Esophagus squamous epithelium (tissue), 5 donors: Measurements from ENCODE around the gene DUS3L. TPM values are rescaled to one million over a fixed set of nuclear protein-coding genes. Genes with fewer than 3 reads are reported as not detected.

Experiments used
- DNase-seq: peaks from one replicate; lab custom pipeline; 2025; lab: John Stamatoyannopoulos, UW
- H3K27ac ChIP-seq, 4 donors: fragments of 200-600 bp; sonication (generic); one replicate each; pipeline ENCODE4 v1.5.1; 2016 to 2019; ENCODE audit warnings: mild to moderate bottlenecking in 1 of 4
- H3K27me3 ChIP-seq, 4 donors: fragments of 200-600 bp; sonication (generic); 1 replicate in 3 of 4; 2 replicates in 1 of 4; pipeline versions ENCODE4 v1.5.1 to v1.6.0; 2017 to 2021; ENCODE audit warnings: antibody characterized with exemption in 1 of 4
- H3K36me3 ChIP-seq, 3 donors: fragments of 200-600 bp; sonication (generic); one replicate each; pipeline ENCODE4 v1.5.1; 2016 to 2019
- H3K4me1 ChIP-seq, 3 donors: fragments of 200-600 bp; sonication (generic); one replicate each; pipeline ENCODE4 v1.5.1; 2017 to 2019
- H3K4me3 ChIP-seq, 4 donors: fragments of 200-600 bp; sonication (generic); 1 replicate in 3 of 4; 2 replicates in 1 of 4; pipeline ENCODE4 v1.5.1; 2016 to 2019; ENCODE audit warnings: mild to moderate bottlenecking in 2 of 4, moderate library complexity in 1 of 4
- H3K9me3 ChIP-seq, 3 donors: fragments of 200-600 bp; sonication (generic); one replicate each; pipeline ENCODE4 v1.5.1; 2016 to 2019
- CTCF ChIP-seq, 6 experiments: fragments of 450-650 bp in 4 of 6; fragments of 200-600 bp in 2 of 6; sonication (generic) in 2 of 6; IDR thresholded peaks; one replicate each; pipeline ENCODE4 v1.5.1; 2016 to 2019; ENCODE audit warnings: antibody characterized with exemption in 6 of 6, mild to moderate bottlenecking in 4 of 6, moderate library complexity in 4 of 6
- POLR2A ChIP-seq, 4 donors: fragments of 450-650 bp; IDR thresholded peaks; one replicate each; pipeline ENCODE4 v1.6.1; 2017; ENCODE audit warnings: antibody characterized with exemption in 4 of 4, mild to moderate bottlenecking in 4 of 4, moderate library complexity in 3 of 4
- WGBS, 2 donors: methylation state at CpG; one replicate each; pipeline ENCODE4 v1.1.5; 2018; 5-methylcytosine and 5-hydroxymethylcytosine counted together
- intact Hi-C: fragments of 100-400 bp; cut with DNase I; formaldehyde crosslinking; loops from one replicate; pipeline ENCODE4 v1.15.0; 2022
- total RNA-seq, 4 donors: library from RNA; depleted of rRNA; stranded (reverse); fragments of >200 nt; gene quantifications; one replicate each; pipeline ENCODE4 v1.1.0, GENCODE V29; 2016
- donor health status: DM: yes; HTN: yes; CAD: no.

The DUS3L gene
- total RNA-seq, 4 donors from 2014 or later = 19.2 to 45.8 (median 39.4) TPM

- TF ChIP-seq POLR2A (IDR thresholded peaks at IDR 0.05) (no peak), CTCF (IDR thresholded peaks at IDR 0.05) (no peak)
- WGBS, 2 donors = 61 to 72% methylated on average over 8 of the region's 8 CpGs
- intact Hi-C loops = no loop called here
- no peak overlapping the region for H3K27ac ChIP-seq
- peaks cover 0 to 7% (median 0%) of the 10 kb centered on the region in 3 donors for H3K4me1 ChIP-seq
- H3K27me3 ChIP-seq = peaks cover 0 to 5% (median 0%) of the 10 kb centered on the region in 4 donors
- no peak overlapping the region for H3K4me3 ChIP-seq
- H3K36me3 ChIP-seq = no peaks in the 10 kb centered on the region
- H3K9me3 ChIP-seq = no peaks in the 10 kb centered on the region
- no peak for DNase-seq
Observed at GRCh38 chr19:5774921-5775320, 16.0 kb downstream of the DUS3L start.

GRCh38 chr19:5773276-5773675 is 17.7 kb downstream of the DUS3L start:
- no peak for DNase-seq
- peaks cover 0 to 5% (median 0%) of the 10 kb centered on the region in 4 donors for H3K27me3 ChIP-seq
- WGBS, 2 donors = 86 to 98% methylated on average over 3 to 5 of the region's 5 CpGs
- no peak overlapping the region for H3K27ac ChIP-seq
- TF ChIP-seq POLR2A (IDR thresholded peaks at IDR 0.05) (no peak), CTCF (IDR thresholded peaks at IDR 0.05) (no peak)
- peaks cover 0 to 7% (median 0%) of the 10 kb centered on the region in 3 donors for H3K4me1 ChIP-seq
- intact Hi-C loops = no loop called here
- H3K9me3 ChIP-seq = no peaks in the 10 kb centered on the region
- no peaks in the 10 kb centered on the region for H3K36me3 ChIP-seq
- no peak overlapping the region for H3K4me3 ChIP-seq

- 78 to 86% methylated on average over 17 to 19 of the region's 19 CpGs for WGBS, 2 donors
- no peak for DNase-seq
- no peaks in the 10 kb centered on the region for H3K36me3 ChIP-seq
- H3K27ac ChIP-seq = no peak overlapping the region
- intact Hi-C loops = no loop called here
- peaks cover 0 to 7% (median 0%) of the 10 kb centered on the region in 3 donors for H3K4me1 ChIP-seq
- no peak overlapping the region for H3K4me3 ChIP-seq
- TF ChIP-seq CTCF (IDR thresholded peaks at IDR 0.05) (no peak), POLR2A (IDR thresholded peaks at IDR 0.05) (no peak)
- H3K27me3 ChIP-seq = peaks cover 0 to 5% (median 0%) of the 10 kb centered on the region in 4 donors
- H3K9me3 ChIP-seq = no peaks in the 10 kb centered on the region
Observed at GRCh38 chr19:5772416-5772815, 18.5 kb downstream of the DUS3L start.

- Histone ChIP-seq H3K27ac (no peak overlapping the region), H3K4me1 (no peaks in the 10 kb centered on the region), H3K36me3 (no peaks in the 10 kb centered on the region), H3K4me3 (no peak overlapping the region), H3K27me3 (peaks cover 0 to 5% (median 0%) of the 10 kb centered on the region in 4 donors), H3K9me3 (no peaks in the 10 kb centered on the region)
- intact Hi-C loops = no loop called here
- DNase-seq = no peak
- 83 to 86% methylated on average over 10 of the region's 10 CpGs for WGBS, 2 donors
- TF ChIP-seq CTCF (IDR thresholded peaks at IDR 0.05) (no peak), POLR2A (IDR thresholded peaks at IDR 0.05) (no peak)
Observed at GRCh38 chr19:5767949-5768348, 23.0 kb downstream of the DUS3L start.

GRCh38 chr19:5765220-5765619 is 25.7 kb downstream of the DUS3L start:
- DNase-seq = no peak
- intact Hi-C loops = no loop called here
- TF ChIP-seq POLR2A (IDR thresholded peaks at IDR 0.05) (no peak), CTCF (IDR thresholded peaks at IDR 0.05) (no peak)
- Histone ChIP-seq H3K4me1 (no peaks in the 10 kb centered on the region), H3K27me3 (no peaks in the 10 kb centered on the region), H3K9me3 (no peaks in the 10 kb centered on the region), H3K36me3 (no peaks in the 10 kb centered on the region), H3K27ac (no peak overlapping the region), H3K4me3 (no peak overlapping the region)
- WGBS, 2 donors = 76 to 87% methylated on average over 2 to 3 of the region's 3 CpGs
